HepG2 (cell line): Measurements from ENCODE around the gene PRDM10. TPM values are rescaled to one million over a fixed set of nuclear protein-coding genes. Genes with fewer than 3 reads are reported as not detected.

Source experiments
- ADNP ChIP-seq: sonication (generic); formaldehyde crosslinking; IDR thresholded peaks from 2 replicates; pipeline ENCODE4 v1.4.0; 2020; ENCODE audit warnings: missing genetic modification reagents
- HNRNPH1 ChIP-seq: fragments of 200-400 bp; formaldehyde crosslinking; optimal IDR thresholded peaks from 2 replicates; pipeline ENCODE3; 2017; ENCODE audit warnings: mild to moderate bottlenecking, low read depth, low read length
- KDM5B ChIP-seq: sonication (generic); formaldehyde crosslinking; IDR thresholded peaks from 2 replicates; pipeline ENCODE4 v1.4.0; 2020; ENCODE audit warnings: missing genetic modification reagents, mild to moderate bottlenecking, borderline replicate concordance
- KLF16 ChIP-seq, 2 experiments: sonication (generic) in 1 of 2; formaldehyde crosslinking in 1 of 2; IDR thresholded peaks; 2 replicates each; pipeline versions ENCODE4 v1.6.1 to v1.8.0; 2016 to 2023; ENCODE audit warnings: missing genetic modification reagents in 2 of 2, missing compliant biosample characterization in 1 of 2
- NCOR1 ChIP-seq: fragments of 200-600 bp; sonication (generic); IDR thresholded peaks from 2 replicates; pipeline ENCODE4 v1.7.0; 2017; ENCODE audit warnings: antibody characterized with exemption, low read length, borderline replicate concordance
- NFYB ChIP-seq: sonication (generic); formaldehyde crosslinking; IDR thresholded peaks from 2 replicates; pipeline ENCODE4 v1.4.0; 2020; ENCODE audit warnings: missing genetic modification reagents
- NR2F1 ChIP-seq, 2 experiments: fragments of 450-650 bp in 1 of 2; formaldehyde crosslinking in 1 of 2; IDR thresholded peaks; 2 replicates each; pipeline versions ENCODE4 v1.5.0 to v1.6.1; 2016 to 2020; ENCODE audit warnings: mild to moderate bottlenecking in 1 of 2, missing compliant biosample characterization in 1 of 2, missing genetic modification reagents in 1 of 2, moderate library complexity in 1 of 2
- SP4 ChIP-seq: sonication (generic); formaldehyde crosslinking; IDR thresholded peaks from 2 replicates; pipeline ENCODE4 v1.8.1; 2023; ENCODE audit warnings: mild to moderate bottlenecking, missing genetic modification reagents
- TAF15 ChIP-seq: fragments of 200-400 bp; formaldehyde crosslinking; IDR thresholded peaks from one replicate; pipeline ENCODE4 v1.6.1; 2018; ENCODE audit warnings: mild to moderate bottlenecking, low read depth, low read length; ENCODE audit not compliant: poor library complexity, severe bottlenecking
- ZNF234 ChIP-seq: sonication (generic); formaldehyde crosslinking; conservative IDR thresholded peaks from 2 replicates; pipeline ENCODE4 v1.5.1; 2020; ENCODE audit warnings: mild to moderate bottlenecking, missing genetic modification reagents
- ZNF292 ChIP-seq: sonication (generic); formaldehyde crosslinking; IDR thresholded peaks from 2 replicates; pipeline ENCODE4 v1.8.1; 2022; ENCODE audit warnings: mild to moderate bottlenecking, low read depth, missing genetic modification reagents, borderline replicate concordance
- ZNF383 ChIP-seq: sonication (generic); formaldehyde crosslinking; IDR thresholded peaks from 2 replicates; pipeline ENCODE4 v1.4.0; 2020; ENCODE audit warnings: missing genetic modification reagents, mild to moderate bottlenecking, borderline replicate concordance
- ZNF570 ChIP-seq: sonication (generic); formaldehyde crosslinking; IDR thresholded peaks from 2 replicates; pipeline ENCODE4 v1.4.0; 2020; ENCODE audit warnings: mild to moderate bottlenecking, missing genetic modification reagents, borderline replicate concordance
- ZNF775 ChIP-seq: sonication (generic); formaldehyde crosslinking; IDR thresholded peaks from 2 replicates; pipeline ENCODE4 v1.4.0; 2020; ENCODE audit warnings: missing genetic modification reagents, mild to moderate bottlenecking, moderate library complexity, borderline replicate concordance
- ZSCAN22 ChIP-seq: sonication (generic); formaldehyde crosslinking; IDR thresholded peaks from 2 replicates; pipeline ENCODE4 v1.4.0; 2020; ENCODE audit warnings: mild to moderate bottlenecking, missing genetic modification reagents
- polyA plus RNA-seq, 8 experiments: library from polyadenylated mRNA; depleted of rRNA in 3 of 8; stranded (reverse) in 7 of 8; unstranded in 1 of 8; fragments of >200 nt; fragmentation: Illumina TruSeq in 4 of 8; extraction: Trizol in 4 of 8; gene quantifications; 2 replicates each; pipeline versions ENCODE4 v1.2.1 to v1.2.3, GENCODE V29; 2011 to 2016; ENCODE audit warnings: low read depth in 4 of 8, missing spikeins in 1 of 8, mixed read lengths in 1 of 8; ENCODE audit not compliant: insufficient read depth in 1 of 8
- total RNA-seq, 5 experiments: library from RNA; depleted of rRNA; stranded (reverse); fragments of >200 nt; fragmentation: Illumina TruSeq; extraction: Trizol; gene quantifications; 2 replicates each; pipeline ENCODE4 v1.2.3, GENCODE V29; 2016; ENCODE audit warnings: low read depth in 1 of 5
- TF ChIP-seq, protein P1 (sequence below): sonication (generic); formaldehyde crosslinking; IDR thresholded peaks from 2 replicates; pipeline ENCODE4 v1.8.0; 2022; ENCODE audit warnings: mild to moderate bottlenecking, missing genetic modification reagents, borderline replicate concordance
- TF ChIP-seq, protein P2 (sequence below): sonication (generic); formaldehyde crosslinking; IDR thresholded peaks from 2 replicates; pipeline ENCODE4 v1.4.0; 2020; ENCODE audit warnings: mild to moderate bottlenecking, missing genetic modification reagents
- TF ChIP-seq, protein P3 (sequence below): sonication (generic); formaldehyde crosslinking; IDR thresholded peaks from 2 replicates; pipeline ENCODE4 v1.4.0; 2020; ENCODE audit warnings: missing genetic modification reagents
- TF ChIP-seq, protein P4 (sequence below): sonication (generic); formaldehyde crosslinking; IDR thresholded peaks from 2 replicates; pipeline ENCODE4 v1.4.0; 2020; ENCODE audit warnings: mild to moderate bottlenecking, low read depth, missing genetic modification reagents
- TF ChIP-seq, protein P5 (sequence below): sonication (generic); formaldehyde crosslinking; IDR thresholded peaks from 2 replicates; pipeline ENCODE4 v1.5.0; 2020; ENCODE audit warnings: missing genetic modification reagents
- TF ChIP-seq, protein P6 (sequence below): sonication (generic); formaldehyde crosslinking; IDR thresholded peaks from 2 replicates; pipeline ENCODE4 v1.5.0; 2020; ENCODE audit warnings: mild to moderate bottlenecking, missing genetic modification reagents
- TF ChIP-seq, protein P7 (sequence below): sonication (generic); formaldehyde crosslinking; IDR thresholded peaks from 2 replicates; pipeline ENCODE4 v1.4.0; 2020; ENCODE audit warnings: missing genetic modification reagents

Gene PRDM10
- total and polyA plus RNA-seq, 2 of the 13 experiments (the other 11 are each of a cell fraction or from before 2014, with no cell fraction given), result 5.7 to 5.8 TPM

DNA sequence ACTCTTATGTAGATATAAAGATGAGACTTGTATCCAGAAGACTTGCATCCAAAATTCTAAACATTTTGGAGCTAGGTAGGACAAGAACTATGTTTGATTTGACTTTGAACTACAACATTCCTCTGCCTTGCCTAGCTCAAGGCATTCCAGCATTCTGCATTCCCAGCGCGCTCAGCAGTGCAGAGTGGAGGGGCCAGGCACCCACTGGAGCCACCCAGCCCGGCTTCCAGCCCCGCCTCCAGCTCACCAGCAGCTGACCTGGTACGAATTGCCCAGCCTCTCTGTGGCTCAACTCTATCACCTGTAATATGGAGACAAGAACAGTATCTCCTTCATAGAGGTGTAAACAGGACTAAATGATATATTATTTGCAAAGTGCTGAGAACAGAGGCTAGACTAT is 28.8 kb downstream of the PRDM10 start (continued):
- TF ChIP-seq, protein P1, sequence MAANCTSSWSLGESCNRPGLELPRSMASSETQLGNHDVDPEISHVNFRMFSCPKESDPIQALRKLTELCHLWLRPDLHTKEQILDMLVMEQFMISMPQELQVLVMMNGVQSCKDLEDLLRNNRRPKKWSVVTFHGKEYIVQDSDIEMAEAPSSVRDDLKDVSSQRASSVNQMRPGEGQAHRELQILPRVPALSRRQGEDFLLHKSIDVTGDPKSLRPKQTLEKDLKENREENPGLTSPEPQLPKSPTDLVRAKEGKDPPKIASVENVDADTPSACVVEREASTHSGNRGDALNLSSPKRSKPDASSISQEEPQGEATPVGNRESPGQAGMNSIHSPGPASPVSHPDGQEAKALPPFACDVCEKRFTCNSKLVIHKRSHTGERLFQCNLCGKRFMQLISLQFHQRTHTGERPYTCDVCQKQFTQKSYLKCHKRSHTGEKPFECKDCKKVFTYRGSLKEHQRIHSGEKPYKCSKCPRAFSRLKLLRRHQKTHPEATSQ (CRISPR knock-in tag), result 0 out of 2 replicates have a peak, but pooled peaks have one; percentile 27
- TF ChIP-seq ADNP (CRISPR knock-in tag) (no peak), KDM5B (CRISPR knock-in tag) (no peak), NFYB (no peak), ZNF570 (no peak), ZNF234 (no peak), TAF15 (no peak), ZNF292 (CRISPR knock-in tag) (peak; percentile 31; the same call in 1 of the 2 replicates), NCOR1 (no peak), SP4 (no peak), ZNF383 (CRISPR knock-in tag) (no peak), ZNF775 (CRISPR knock-in tag) (no peak), HNRNPH1 (no peak), KLF16 (CRISPR knock-in tag; IDR thresholded peaks at IDR 0.05) (no peak), NR2F1 (CRISPR knock-in tag; IDR thresholded peaks at IDR 0.05) (no peak), ZSCAN22 (CRISPR knock-in tag) (no peak)
- TF ChIP-seq, protein P2, sequence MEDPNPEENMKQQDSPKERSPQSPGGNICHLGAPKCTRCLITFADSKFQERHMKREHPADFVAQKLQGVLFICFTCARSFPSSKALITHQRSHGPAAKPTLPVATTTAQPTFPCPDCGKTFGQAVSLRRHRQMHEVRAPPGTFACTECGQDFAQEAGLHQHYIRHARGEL (CRISPR knock-in tag), result no peak
- TF ChIP-seq, protein P3, sequence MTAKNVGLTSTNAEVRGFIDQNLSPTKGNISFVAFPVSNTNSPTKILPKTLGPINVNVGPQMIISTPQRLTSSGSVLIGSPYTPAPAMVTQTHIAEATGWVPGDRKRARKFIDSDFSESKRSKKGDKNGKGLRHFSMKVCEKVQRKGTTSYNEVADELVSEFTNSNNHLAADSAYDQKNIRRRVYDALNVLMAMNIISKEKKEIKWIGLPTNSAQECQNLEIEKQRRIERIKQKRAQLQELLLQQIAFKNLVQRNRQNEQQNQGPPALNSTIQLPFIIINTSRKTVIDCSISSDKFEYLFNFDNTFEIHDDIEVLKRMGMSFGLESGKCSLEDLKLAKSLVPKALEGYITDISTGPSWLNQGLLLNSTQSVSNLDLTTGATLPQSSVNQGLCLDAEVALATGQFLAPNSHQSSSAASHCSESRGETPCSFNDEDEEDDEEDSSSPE, result no peak
- TF ChIP-seq, protein P4, sequence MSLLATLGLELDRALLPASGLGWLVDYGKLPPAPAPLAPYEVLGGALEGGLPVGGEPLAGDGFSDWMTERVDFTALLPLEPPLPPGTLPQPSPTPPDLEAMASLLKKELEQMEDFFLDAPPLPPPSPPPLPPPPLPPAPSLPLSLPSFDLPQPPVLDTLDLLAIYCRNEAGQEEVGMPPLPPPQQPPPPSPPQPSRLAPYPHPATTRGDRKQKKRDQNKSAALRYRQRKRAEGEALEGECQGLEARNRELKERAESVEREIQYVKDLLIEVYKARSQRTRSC (CRISPR knock-in tag), result no peak
- TF ChIP-seq, protein P5, sequence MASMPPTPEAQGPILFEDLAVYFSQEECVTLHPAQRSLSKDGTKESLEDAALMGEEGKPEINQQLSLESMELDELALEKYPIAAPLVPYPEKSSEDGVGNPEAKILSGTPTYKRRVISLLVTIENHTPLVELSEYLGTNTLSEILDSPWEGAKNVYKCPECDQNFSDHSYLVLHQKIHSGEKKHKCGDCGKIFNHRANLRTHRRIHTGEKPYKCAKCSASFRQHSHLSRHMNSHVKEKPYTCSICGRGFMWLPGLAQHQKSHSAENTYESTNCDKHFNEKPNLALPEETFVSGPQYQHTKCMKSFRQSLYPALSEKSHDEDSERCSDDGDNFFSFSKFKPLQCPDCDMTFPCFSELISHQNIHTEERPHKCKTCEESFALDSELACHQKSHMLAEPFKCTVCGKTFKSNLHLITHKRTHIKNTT, result no peak
- TF ChIP-seq, protein P6, sequence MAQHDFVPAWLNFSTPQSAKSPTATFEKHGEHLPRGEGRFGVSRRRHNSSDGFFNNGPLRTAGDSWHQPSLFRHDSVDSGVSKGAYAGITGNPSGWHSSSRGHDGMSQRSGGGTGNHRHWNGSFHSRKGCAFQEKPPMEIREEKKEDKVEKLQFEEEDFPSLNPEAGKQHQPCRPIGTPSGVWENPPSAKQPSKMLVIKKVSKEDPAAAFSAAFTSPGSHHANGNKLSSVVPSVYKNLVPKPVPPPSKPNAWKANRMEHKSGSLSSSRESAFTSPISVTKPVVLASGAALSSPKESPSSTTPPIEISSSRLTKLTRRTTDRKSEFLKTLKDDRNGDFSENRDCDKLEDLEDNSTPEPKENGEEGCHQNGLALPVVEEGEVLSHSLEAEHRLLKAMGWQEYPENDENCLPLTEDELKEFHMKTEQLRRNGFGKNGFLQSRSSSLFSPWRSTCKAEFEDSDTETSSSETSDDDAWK (CRISPR knock-in tag), result no peak
- TF ChIP-seq, protein P7, sequence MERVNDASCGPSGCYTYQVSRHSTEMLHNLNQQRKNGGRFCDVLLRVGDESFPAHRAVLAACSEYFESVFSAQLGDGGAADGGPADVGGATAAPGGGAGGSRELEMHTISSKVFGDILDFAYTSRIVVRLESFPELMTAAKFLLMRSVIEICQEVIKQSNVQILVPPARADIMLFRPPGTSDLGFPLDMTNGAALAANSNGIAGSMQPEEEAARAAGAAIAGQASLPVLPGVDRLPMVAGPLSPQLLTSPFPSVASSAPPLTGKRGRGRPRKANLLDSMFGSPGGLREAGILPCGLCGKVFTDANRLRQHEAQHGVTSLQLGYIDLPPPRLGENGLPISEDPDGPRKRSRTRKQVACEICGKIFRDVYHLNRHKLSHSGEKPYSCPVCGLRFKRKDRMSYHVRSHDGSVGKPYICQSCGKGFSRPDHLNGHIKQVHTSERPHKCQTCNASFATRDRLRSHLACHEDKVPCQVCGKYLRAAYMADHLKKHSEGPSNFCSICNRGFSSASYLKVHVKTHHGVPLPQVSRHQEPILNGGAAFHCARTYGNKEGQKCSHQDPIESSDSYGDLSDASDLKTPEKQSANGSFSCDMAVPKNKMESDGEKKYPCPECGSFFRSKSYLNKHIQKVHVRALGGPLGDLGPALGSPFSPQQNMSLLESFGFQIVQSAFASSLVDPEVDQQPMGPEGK (CRISPR knock-in tag), result peak; percentile 87
